Stimulated activated CD8-positive, alpha-beta memory T cell treated with anti-CD3 and anti-CD28 coated beads, Interleukin-7, amount 100 ng/mL, for 4 hours (primary cell): ENCODE results near the gene DOK7.

Experiments
- DNase-seq, 2 donors: peaks; one replicate each; pipeline ENCODE4 v3.0.0-alpha.2; 2020; ENCODE audit warnings: low read depth in 2 of 2

The DOK7 gene

DNA sequence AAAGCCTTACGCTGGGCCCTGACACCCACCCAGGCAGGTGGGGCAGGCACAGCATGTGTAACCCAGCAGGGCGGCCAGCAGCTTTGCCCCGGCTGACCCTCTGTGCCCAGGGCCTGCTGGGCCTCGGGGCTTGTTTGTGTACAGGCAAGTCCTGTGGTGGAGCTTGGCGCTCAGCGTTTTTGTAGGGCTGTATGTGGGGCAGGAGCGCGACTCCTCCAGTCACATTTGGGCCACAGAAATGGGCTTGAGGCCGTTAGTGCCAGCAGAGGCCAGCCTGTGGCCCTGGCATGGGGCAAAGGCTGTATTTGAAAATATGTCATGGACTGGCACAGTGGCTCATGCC is 36.0 kb upstream of the DOK7 start:
- no peak for DNase-seq

DNA sequence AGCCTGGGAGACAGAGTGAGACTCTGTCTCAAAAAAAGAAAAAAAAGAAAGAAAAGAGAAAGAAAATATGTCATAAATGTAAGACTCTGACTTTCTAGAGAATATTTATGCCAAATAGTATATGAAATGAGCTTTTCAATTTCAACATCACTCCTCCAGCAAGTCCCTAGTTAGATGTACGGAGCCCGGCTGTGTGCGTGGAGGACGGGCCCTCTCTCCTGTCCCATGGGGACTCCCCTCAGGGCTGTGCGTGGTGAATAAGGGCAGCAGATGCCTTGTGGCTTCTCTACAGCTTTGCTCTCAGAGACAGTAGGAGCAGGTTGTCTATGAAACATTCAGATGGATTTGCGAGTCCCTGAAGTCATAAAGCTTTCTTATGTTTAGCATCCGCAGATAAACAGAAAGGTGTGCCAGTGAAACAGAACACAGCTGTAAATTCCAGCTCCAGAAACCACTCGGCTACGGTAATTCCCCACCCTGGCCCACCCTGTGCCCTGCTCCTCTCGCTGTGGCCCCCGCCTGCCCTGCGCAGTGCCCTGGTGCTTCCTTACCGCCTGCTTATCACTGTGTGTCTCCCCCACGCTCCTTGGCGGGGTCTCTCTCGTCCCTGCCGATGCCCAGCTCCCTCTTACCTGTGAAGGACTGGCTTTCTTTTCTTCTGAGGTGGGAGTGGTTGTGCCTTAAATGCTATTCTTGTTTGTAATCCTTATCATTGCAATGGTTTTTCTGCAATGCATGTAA is 35.2 kb upstream of the DOK7 start:
- DNase-seq: no peak

DNA sequence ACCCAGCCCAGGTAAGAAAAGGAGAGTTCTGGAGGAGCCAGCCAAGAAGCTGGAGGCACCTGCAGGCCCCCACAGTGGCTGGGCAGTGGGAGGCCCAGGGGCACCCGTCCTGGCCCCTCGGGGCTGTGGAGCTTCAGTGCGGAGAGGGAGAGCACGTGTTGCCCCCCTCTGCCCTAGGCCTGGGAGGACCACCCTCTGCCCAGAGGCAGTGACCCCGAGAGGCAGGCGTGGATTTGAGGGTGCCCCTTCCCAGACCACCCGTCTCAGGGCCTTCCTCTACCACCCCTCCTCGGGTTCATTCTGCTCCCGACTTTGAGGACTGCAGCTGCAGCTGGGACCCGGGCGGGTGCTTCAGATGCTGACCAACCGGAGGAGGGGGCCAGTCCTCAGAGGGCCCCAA is 33.5 kb upstream of the DOK7 start:
- DNase-seq: no peak

DNA sequence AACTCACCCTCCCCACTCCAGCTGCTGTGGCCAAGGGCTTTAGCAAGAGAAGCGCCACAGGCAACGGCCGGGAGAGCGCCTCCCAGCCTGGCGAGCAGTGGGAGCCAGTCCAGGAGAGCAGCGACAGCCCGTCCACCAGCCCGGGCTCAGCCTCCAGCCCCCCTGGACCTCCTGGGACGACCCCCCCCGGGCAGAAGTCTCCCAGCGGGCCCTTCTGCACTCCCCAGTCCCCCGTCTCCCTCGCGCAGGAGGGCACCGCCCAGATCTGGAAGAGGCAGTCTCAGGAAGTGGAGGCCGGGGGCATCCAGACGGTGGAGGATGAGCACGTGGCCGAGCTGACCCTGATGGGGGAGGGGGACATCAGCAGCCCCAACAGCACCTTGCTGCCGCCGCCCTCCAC is 32.6 kb upstream of the DOK7 start:
- no peak for DNase-seq

DNA sequence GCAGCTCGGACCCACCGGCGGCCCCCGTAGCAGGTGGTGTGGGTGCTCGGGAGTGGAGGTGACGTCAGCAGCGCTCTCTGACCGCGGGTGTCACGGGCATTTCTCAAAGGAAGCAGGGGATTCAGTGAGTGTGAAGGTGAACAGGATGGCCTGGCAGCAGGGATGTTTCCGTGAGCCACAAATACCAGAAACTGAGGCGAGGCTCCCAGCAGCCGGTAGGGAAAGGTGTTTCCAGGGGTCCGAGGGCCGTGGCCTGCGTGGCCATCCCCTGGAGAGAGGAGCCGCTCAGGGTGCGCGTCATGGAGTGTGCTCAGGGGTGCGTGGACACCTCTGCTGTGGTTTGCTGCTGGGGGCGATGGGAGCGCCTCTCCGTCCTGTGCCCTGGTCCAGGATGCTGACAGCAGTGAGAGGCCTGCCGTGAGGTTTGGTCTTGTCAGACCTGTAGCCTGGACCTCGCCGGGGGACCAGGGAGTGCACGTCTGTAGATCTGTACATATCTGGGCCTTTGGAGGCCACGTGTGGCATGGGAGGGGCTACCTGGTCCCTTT is 31.6 kb upstream of the DOK7 start:
- DNase-seq: no peak

DNA sequence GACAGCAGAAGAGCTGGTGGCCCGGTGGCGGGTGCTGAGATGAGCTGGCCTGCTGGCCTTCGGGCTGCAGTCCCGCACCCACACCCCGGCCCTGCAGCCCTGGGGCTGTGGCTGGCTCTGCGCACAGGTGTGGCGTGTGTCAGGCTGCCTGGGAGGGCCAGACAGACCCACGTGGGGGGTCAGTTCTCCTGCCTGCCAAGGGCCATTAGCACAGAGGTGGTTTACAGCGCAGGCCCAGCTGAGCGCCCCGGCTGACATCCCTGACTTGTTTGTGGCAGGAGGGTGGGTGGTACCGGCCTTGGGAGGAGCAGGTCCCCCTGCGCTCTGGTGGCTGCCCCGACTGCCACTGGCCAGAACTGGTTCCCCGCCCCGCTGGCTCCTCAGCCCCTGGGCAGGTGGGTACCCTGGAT is 30.7 kb upstream of the DOK7 start:
- no peak for DNase-seq

DNA sequence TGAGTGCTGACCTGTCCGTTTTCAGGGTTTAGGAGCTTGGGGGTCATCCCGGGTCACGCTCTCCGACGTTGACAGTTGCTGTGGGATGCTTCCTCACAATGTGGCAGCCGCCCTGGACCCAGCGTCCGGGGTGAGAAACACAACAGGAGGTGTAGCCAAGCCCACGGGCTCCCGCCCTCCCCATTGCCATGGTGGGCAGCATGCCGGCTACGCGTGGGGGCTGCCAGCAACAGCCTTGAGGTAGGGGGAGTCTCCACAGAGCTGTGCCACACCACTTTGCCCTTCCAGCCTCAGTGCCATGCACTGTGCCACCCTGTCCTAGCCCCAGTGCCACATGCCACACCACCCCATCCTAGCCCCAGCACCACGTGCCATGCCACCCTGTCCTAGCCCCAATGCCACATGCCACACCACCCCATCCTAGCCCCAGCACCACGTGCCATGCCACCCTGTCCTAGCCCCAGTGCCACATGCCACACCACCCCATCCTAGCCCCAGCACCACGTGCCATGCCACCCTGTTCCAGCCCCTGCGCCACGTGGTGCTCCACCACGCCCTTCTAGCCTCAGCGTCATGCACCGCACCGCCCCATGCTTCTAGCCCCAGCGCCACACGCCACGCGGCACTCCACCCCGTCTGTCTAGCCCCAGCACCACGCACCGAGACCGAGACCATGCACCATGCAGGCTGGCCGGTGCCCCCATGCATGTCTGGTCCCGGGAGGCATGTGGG is 29.8 kb upstream of the DOK7 start:
- DNase-seq: no peak

DNA sequence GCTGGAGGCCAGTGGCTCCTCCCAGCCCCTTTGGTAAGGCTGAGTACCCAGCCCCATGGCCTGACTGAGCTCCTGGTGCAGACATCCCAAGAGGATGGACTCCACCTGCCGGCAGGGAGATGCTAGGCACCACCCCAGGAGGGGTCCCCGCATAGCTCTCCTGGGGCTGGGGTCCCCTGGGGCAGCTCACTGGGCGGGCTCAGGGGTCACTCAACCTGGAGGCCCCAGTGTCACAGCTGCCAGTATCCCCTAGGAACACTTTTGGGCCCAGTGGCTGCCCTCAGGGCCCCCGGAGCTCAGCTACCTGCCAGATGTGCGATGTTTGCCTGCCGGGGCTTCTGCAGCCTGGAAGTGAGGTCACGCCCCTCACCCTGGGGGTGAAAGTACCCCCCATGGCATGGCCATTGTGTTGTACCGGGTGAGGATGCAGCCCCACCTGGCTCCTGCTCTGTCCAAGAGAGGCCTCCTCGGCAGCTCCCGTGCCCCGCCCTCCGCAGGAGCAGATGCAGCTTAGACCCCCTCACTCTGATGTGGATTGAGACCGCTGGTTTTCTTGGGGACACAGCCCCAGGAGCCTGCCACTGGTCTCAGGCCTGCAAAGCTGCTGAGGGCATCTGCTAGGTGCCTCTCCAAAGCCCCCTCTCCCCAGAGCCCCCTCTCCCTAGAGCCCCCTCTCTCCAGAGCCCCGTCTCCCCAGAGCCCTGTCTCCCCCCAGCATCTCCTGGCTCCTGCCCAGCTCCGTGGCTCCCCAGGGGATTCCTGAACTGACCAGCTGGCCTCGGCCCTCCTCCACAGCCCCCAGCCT is 28.0 kb upstream of the DOK7 start:
- no peak for DNase-seq

DNA sequence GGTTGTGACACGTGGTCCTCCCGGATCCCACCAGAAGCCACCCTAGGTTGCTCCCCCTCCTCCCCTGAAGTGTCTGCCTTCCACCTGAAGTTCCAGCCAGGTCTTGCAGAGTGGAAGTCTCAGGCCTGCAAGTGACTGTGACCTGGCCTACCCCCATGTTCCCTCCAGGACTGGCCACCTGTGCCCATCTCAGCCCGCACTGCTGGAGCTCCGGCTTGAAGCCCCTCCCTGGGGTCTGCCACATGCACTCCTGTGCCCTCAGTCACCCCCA is 27.5 kb upstream of the DOK7 start:
- no peak for DNase-seq

DNA sequence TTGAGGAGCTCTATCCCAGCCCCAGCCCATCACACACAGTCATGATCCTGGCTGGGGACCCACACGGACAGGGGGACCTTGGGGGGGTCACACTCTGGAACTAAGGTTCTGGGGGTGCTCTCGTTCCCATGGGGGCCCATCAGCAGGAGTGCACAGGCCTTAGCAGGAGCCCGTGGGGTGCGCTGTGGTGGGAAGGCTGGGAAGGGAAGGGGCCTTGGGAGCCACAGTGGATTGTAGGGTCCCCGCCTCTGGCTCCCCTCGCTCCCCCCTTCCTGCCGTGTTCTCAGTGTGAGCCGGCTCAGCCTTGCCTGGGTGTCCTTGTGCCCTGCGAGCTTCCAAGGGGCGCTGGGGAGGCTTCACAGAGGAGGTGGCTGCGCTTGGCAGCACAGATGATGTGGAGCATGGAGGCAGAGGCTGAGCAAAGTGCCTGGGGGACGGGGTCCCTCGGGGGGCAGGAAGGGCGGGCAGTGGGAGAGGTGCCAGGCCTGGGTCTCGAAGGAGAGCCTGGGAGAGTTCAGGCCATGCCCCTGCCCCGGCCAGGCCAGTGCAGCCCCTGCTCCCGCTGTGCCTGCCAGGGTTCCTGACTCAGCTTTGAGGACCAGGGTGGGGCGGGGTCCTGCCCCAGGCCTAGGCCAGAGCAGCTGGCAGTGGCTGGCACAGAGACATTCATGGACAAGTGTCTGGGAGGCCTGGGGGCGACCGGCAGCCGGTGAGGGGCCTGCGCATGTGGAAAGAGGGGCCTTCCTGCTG is 26.9 kb upstream of the DOK7 start:
- DNase-seq: no peak

DNA sequence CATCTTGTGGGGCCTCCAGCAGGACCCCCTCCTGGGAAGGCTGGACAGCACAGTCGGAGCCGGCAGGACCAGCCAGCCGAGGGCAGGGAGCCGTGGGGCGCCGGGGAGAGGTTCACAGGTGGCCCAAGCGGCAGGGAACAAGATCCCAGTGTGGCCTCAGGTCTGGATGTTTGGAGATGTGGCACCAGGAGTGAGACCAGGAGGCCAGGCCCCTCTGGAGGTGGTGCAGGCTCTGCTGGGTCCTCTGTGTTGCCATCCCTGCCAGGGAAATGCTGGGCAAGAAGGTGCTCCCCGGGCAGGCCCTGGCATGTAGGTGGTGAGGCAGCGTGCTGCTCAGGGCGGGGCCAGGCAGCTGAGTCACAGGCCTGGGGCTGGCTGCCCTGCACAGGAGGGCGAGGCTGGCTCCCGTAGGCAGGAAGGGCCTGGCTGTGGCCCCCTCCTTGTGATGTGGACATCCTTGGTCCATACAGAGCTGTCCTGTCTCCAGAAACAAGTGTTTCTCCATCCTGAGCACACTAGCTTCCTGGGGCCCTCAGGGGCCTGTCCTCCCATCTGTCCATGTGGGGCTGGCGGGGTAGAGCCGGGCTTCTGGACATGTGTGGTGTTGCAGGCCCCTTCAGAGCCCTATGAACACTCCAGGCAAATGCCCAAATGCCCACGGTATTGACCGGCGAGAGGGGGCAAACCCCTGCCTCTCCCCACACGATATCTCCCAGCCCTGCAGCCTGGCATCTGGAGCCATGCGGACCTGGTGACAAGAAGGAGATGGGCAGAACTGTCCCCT is 26.1 kb upstream of the DOK7 start:
- DNase-seq: no peak

DNA sequence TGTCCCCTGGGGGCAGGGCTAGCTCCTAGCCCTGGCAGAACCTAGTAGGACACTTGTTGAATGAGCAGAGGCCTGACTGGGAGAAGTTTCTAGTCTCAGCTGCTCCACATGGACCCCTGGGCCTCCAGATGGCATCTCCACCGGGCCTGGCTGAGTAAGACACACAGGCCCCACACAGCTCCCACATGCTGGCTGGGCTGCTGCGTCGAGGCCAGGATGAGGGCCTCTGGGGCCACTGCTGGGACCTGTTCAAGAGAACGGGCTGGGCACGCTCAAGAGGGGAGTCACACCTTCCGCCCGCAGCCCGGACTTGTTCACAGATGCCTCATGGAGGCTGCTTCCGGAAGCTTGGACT is 25.5 kb upstream of the DOK7 start:
- DNase-seq: no peak

DNA sequence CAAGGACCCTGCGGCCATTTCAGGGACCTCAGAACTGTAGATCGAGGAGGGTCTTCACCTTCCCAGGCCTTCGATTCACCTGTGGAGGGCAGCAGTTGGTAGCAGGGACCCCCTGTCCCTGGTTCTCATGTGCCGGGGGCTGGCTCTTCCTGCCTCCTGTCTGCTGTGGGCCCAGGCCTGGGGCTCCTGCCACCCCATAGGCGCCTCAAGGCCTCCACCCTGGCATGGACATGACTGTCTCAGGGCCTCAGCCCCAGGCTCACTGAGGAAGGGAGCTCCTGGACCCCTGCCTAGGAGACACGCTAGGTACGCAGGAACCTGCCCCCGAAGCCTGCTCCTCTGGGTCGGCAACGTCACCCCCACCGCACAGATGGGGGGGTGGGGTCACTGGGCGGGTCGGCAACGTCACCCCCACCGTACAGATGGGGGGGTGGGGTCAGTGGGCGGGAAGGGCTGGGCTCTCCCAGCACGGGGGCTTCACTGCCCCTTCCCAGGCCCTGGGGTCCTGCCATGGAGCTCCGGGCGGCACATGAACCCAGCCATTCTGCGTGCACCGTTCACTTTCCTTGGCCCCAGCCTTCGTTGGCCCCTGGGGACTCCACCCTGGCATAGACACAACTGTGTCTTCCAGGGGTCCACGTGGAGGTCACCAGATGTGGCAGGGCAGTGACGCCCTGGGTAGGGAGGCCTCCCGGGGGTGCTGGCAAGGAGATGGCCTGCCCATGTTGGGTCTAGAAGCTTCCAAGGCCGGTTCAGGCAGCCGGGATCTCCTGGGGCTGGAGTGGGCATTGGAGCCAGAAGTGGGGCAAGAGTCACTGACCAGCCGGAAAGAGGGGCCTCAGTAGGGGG is 24.9 kb upstream of the DOK7 start:
- DNase-seq: no peak

DNA sequence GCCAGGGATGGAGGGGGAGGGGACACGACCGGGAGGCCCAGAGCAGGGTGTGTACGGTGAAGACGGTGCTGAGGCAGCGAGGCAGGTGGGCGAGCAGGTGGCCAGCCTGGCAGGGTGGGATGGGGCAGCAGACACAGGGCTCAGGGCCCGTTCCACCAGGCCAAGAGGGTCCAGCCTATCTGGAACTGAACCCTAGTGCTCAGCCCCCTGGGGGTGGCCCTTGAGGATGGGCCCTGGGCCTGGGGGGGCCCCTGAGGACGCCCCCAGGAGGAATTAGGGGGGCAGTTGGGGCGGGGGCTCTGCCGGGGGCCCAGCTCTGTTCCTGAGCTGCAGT is 24.3 kb upstream of the DOK7 start:
- no peak for DNase-seq

DNA sequence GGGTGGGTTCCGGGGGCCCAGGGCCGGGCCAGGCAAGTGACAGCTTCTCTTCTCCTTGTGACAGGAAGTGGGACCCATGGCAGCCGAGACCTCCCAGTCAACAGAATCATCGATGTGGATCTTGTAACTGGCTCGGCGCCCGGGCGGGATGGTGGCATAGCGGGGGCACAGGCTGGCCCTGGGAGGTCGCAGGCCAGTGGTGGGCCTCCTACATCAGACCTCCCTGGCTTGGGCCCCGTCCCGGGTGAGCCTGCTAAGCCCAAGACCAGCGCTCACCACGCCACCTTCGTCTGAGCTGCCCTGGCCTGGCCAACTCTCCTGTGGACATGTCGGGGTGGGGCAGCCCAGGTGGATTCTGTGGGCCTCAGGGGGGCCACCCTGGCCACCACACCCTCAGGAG is 23.7 kb upstream of the DOK7 start:
- no peak for DNase-seq

DNA sequence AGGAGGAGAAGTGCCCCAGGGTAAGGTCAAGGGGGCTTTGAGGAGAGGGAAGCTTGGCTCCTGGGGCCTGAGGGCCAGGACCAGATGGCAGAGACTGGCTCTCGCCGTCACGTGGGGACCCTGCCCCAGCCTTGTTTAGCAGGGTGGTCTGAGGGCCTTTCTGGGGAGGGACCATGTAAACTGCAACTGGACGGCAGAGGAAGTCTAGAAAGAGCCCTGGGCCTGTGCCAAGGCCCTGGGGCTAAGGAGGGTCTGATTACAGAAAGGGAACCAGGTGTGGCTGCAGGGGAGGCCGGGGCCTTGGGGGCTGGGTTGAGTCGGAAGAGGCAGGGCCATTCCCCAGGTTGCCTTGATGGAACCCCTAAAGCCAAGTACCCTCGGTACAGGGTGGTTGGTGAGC is 23.1 kb upstream of the DOK7 start:
- DNase-seq: no peak

DNA sequence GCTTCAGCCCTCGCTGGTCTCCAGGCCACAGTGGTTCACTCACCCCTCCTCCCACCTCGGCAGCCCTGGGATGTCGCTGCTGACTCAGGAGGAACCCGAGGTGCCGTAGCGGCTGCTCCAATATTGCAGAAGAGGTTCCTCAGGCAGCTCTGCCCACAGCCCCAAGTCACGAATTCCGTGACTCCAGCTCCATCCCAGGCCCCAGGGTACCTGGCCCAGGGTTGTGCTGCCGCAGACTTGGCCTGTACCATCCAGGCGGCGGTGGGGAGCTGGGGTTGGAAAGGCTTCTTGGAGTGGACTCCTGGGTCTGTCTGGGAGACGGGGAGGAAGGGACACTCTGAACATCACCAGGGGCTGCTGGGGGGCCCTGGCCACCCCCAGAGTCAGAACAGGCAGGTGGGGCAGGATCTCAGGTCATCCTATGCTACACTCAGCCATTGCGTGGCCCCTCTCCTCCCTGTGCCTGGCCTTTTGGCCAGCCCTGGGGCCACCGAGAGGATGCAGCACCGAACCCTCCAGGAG is 22.1 kb upstream of the DOK7 start:
- no peak for DNase-seq

DNA sequence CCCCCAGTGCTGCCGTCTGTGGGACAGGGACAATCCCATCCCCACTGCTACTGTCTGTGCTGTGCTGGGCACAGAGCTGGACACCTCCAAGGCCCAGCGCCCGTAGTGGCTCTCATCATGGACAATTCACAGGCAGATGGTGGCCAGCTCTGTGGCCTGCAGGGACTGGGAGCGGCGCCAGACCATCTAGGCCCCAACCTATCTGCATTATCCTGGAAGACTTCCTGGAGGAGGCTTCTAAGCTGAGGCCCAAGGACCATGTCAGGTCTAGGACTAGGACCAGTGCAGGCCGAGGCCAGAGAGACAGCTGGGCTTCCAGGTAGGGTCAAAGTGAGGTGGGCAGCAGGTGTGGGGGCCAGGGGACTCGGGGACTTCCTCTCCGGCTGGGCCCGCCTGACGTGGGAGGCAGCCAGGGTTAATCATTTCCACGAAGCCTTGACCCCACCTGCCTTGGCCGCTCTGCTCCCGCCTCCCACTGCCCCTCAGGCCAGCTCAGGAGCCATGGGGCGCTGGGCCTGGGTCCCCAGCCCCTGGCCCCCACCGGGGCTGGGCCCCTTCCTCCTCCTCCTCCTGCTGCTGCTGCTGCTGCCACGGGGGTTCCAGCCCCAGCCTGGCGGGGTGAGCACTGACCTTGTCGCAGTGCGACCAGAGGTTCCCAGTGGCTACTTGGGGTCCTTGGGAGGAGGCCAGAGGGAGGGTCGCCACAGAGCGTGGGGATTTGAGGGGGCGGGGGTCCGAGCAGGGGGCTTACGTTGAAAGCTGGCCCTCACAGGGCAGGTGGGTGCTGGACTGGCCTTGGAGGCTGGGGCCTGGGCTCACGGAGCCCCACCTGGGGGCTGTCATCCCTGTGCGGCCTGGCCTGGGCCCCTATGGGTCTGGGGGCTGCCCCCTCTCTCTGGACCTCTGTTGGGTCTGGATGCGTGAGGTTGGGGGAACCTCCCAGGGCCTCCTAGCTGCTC is 21.3 kb upstream of the DOK7 start, which contains the start of gene HGFAC:
Gene HGFAC (plus strand): TSS at position 468 of the 959 bp plus-strand sequence. CDS start 34 bp downstream, at position 502.
- no peak for DNase-seq

DNA sequence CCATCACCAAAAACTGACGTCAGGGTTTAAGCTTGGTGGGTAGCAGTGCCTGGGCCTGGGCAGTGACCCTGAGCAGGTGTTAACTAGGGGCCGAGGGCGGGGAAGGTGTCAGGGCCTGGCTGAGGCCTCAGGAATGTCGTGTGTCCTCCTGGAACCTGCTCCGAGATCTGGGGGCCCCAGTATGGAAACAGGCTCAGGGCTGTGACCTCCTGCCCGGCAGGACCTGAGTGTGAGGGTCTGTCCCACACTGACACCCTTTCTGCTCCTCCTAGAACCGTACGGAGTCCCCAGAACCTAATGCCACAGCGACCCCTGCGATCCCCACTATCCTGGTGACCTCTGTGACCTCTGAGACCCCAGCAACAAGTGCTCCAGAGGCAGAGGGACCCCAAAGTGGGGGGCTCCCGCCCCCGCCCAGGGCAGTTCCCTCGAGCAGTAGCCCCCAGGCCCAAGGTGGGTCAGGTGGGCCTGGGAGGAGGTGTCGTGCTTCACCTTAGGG is 20.6 kb upstream of the DOK7 start:
- no peak for DNase-seq
